KMS-11 (cell line): ENCODE results near the gene SLC10A7.

Experiments
- H2AFZ ChIP-seq: fragments of 200-600 bp; sonication (generic); 2 replicates; pipeline ENCODE4 v1.6.1; 2016; ENCODE audit warnings: antibody characterized with exemption, mixed run types, low read depth
- H3K27ac ChIP-seq: fragments of 200-600 bp; sonication (generic); 2 replicates; pipeline ENCODE4 v1.6.1; 2016; ENCODE audit warnings: mild to moderate bottlenecking, mixed run types
- H3K27me3 ChIP-seq: fragments of 200-600 bp; sonication (generic); 2 replicates; pipeline ENCODE4 v1.6.1; 2017; ENCODE audit warnings: mild to moderate bottlenecking, low read depth, mixed run types, moderate library complexity; ENCODE audit not compliant: insufficient read depth
- H3K36me3 ChIP-seq: fragments of 200-600 bp; sonication (generic); 2 replicates; pipeline ENCODE4 v1.6.1; 2017; ENCODE audit warnings: mild to moderate bottlenecking, mixed run types; ENCODE audit not compliant: insufficient read depth
- H3K4me1 ChIP-seq: fragments of 200-600 bp; sonication (generic); 2 replicates; pipeline ENCODE4 v1.6.1; 2016; ENCODE audit warnings: mild to moderate bottlenecking, low read depth, mixed run types; ENCODE audit not compliant: poor library complexity, severe bottlenecking
- H3K4me2 ChIP-seq: fragments of 200-600 bp; sonication (generic); 2 replicates; pipeline ENCODE4 v1.7.0; 2016; ENCODE audit warnings: mild to moderate bottlenecking, mixed run types
- H3K4me3 ChIP-seq: fragments of 200-600 bp; sonication (generic); IDR thresholded peaks from 2 replicates; pipeline ENCODE4 v1.6.1; 2017; ENCODE audit warnings: low read depth, low read length, mixed read lengths; ENCODE audit not compliant: insufficient read depth
- H3K79me2 ChIP-seq: fragments of 200-600 bp; sonication (generic); 2 replicates; pipeline ENCODE4 v1.6.1; 2016; ENCODE audit warnings: low read depth, mixed run types; ENCODE audit not compliant: insufficient read depth
- H3K9ac ChIP-seq: fragments of 200-600 bp; sonication (generic); 2 replicates; pipeline ENCODE4 v1.6.1; 2016; ENCODE audit warnings: mild to moderate bottlenecking, mixed run types
- H4K20me1 ChIP-seq: fragments of 200-600 bp; sonication (generic); 2 replicates; pipeline ENCODE4 v1.6.1; 2016; ENCODE audit warnings: mild to moderate bottlenecking, mixed run types; ENCODE audit not compliant: insufficient read depth
- TF ChIP-seq, protein P1 (sequence below): fragments of 200-600 bp; sonication (generic); conservative IDR thresholded peaks from 2 replicates; pipeline ENCODE4 v1.6.1; 2017; ENCODE audit warnings: low read depth, mild to moderate bottlenecking, antibody characterized with exemption, low read length, moderate library complexity, mixed read lengths

The SLC10A7 gene

DNA sequence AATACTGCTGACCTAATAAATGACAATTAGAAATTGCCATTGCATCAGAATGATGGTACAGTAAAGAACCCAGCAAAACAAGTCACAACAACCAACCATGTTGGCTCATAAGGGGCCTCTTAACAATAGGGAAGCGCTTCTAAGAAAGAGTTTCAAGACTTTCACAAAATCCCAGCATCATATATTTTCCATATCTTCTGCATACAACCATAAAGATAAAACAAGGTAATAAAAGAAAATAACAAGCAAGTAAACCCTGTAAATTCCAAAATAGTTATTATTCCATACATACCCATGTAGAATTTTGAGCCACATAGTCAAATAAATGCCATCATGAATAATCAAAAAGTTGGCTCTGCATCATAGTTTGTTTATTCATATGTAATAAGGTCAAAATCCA, 8.2 kb downstream of the SLC10A7 start:
- no peaks in the 10 kb centered on the region for H4K20me1 ChIP-seq
- TF ChIP-seq, protein P1, sequence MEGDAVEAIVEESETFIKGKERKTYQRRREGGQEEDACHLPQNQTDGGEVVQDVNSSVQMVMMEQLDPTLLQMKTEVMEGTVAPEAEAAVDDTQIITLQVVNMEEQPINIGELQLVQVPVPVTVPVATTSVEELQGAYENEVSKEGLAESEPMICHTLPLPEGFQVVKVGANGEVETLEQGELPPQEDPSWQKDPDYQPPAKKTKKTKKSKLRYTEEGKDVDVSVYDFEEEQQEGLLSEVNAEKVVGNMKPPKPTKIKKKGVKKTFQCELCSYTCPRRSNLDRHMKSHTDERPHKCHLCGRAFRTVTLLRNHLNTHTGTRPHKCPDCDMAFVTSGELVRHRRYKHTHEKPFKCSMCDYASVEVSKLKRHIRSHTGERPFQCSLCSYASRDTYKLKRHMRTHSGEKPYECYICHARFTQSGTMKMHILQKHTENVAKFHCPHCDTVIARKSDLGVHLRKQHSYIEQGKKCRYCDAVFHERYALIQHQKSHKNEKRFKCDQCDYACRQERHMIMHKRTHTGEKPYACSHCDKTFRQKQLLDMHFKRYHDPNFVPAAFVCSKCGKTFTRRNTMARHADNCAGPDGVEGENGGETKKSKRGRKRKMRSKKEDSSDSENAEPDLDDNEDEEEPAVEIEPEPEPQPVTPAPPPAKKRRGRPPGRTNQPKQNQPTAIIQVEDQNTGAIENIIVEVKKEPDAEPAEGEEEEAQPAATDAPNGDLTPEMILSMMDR: no peak
- H3K79me2 ChIP-seq: peaks cover 12% of the 10 kb centered on the region; the same call in 1 of the 2 replicates
- no peaks in the 10 kb centered on the region for H3K27me3 ChIP-seq
- H3K4me1 ChIP-seq: no peaks in the 10 kb centered on the region
- H3K4me3 ChIP-seq: no peak overlapping the region
- no peak overlapping the region for H3K9ac ChIP-seq
- H3K27ac ChIP-seq: no peak overlapping the region
- H3K36me3 ChIP-seq: no peaks in the 10 kb centered on the region; the same call in 1 of the 2 replicates
- no peak overlapping the region for H2AFZ ChIP-seq
- H3K4me2 ChIP-seq: no peak overlapping the region

DNA sequence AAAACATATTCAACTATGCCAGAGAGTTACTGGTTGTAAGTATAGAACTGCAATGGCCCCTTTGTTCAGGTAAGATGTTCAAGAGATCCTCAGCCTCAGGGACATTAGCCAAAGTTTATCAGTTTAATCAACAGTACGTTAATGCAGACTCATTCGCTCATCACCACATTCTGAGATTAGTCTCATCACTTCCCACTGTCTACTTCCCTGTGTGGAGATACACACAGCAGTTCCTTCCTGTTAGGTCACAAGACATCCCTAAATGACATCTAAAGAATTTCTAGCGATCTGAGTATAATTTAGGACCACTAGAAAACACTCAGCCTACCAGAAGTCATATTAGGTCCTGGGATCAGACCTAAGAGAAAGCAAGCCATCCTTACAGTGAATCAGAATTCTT, 10.4 kb downstream of the SLC10A7 start:
- Histone ChIP-seq H3K4me1 (no peaks in the 10 kb centered on the region), H3K4me2 (no peak overlapping the region), H3K9ac (no peak overlapping the region), H3K36me3 (no peaks in the 10 kb centered on the region; the same call in 1 of the 2 replicates), H3K27me3 (no peaks in the 10 kb centered on the region), H3K27ac (no peak overlapping the region), H2AFZ (no peak overlapping the region), H4K20me1 (no peaks in the 10 kb centered on the region), H3K79me2 (no peaks in the 10 kb centered on the region), H3K4me3 (no peak overlapping the region)
- TF ChIP-seq, protein P1: no peak

DNA sequence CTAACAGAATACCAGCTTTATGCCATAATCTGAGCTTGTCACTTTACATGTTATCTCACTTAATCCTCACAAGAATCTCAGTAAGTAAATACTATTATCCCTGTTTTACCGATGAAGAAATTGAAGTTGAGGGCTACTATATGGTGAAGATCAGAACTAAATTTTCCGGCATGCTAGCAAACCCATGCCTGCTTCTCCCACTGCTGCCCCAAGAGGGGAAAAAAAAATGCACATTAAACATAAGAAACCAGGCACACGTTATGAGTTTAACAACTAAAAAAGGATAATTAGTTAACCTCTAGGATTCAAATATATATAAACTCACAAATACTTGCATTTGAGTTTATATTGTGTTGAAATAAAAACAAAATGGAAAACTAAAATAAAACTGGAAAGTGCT, 10.8 kb downstream of the SLC10A7 start:
- Histone ChIP-seq H3K27ac (no peak overlapping the region), H3K9ac (no peak overlapping the region), H3K36me3 (no peaks in the 10 kb centered on the region; the same call in 1 of the 2 replicates), H2AFZ (no peak overlapping the region), H4K20me1 (no peaks in the 10 kb centered on the region), H3K4me3 (no peak overlapping the region), H3K4me2 (no peak overlapping the region), H3K79me2 (no peaks in the 10 kb centered on the region), H3K27me3 (no peaks in the 10 kb centered on the region), H3K4me1 (no peaks in the 10 kb centered on the region)
- TF ChIP-seq, protein P1: 0 out of 2 replicates have a peak, but pooled peaks have one; percentile 27

DNA sequence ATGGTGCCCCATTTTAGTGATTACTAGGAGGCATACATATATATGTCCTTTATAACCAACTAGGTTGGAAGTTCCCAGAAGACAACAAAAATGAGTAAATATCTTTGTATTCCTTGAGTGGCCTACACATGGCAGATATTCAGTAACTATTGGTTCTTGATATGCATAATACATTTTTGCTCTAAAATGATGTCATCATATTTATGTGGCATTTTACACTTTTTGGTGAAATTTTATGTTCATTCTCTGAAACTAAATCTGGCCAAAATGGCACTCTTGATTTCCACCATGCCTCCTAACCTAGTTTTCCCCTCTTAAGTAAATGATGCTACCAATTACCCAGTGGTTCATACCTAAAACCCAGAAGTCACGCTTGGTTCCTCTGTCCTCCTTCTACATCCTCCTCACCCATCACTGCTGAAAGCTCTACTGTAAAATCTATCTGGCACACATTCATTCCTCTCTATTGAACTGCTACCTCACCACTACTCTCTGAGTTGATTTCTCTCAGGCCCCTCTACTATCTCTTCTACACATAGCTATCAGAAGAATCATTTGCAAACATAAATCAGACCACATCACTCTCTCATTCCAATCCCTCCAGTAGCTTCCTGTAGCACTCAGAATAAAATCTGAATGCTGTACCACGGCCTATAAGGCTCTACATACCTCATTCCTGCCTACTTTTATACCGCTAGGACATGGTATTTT, 13.4 kb downstream of the SLC10A7 start:
- TF ChIP-seq, protein P1: no peak
- Histone ChIP-seq H3K4me2 (no peak overlapping the region), H3K9ac (no peak overlapping the region)

More for the DNA sequence above, 13.4 kb downstream of the SLC10A7 start:
- H3K4me3 ChIP-seq: no peak overlapping the region
- H4K20me1 ChIP-seq: no peaks in the 10 kb centered on the region
- H3K27me3 ChIP-seq: no peaks in the 10 kb centered on the region
- no peaks in the 10 kb centered on the region for H3K4me1 ChIP-seq
- H3K27ac ChIP-seq: no peak overlapping the region
- H3K79me2 ChIP-seq: no peaks in the 10 kb centered on the region
- H2AFZ ChIP-seq: no peak overlapping the region
- no peaks in the 10 kb centered on the region for H3K36me3 ChIP-seq
